ENCODE measurements around the gene DENND4A.

- TF ChIP-seq POLR2AphosphoS5 (IDR thresholded peaks at IDR 0.05) (no peak), CTCF (IDR thresholded peaks at IDR 0.05) (no peak), POLR2A (IDR thresholded peaks at IDR 0.05) (no peak)
These were observed 20.8 kb upstream of the DENND4A start for GRCh38 chr15:65812916-65813315.
